HG02938 (cell line): ENCODE results near the gene DHX29.
A peak's percentile ranks its signal among the peaks of the same experiment; 100 is the strongest.

Source experiments
- ATAC-seq: cut with Tn5 transposase; IDR thresholded peaks from one replicate; pipeline ENCODE4 v1.9.1; 2021; ENCODE audit warnings: mild to moderate bottlenecking, moderate library complexity; ENCODE audit not compliant: unreplicated experiment

DHX29 gene

DNA sequence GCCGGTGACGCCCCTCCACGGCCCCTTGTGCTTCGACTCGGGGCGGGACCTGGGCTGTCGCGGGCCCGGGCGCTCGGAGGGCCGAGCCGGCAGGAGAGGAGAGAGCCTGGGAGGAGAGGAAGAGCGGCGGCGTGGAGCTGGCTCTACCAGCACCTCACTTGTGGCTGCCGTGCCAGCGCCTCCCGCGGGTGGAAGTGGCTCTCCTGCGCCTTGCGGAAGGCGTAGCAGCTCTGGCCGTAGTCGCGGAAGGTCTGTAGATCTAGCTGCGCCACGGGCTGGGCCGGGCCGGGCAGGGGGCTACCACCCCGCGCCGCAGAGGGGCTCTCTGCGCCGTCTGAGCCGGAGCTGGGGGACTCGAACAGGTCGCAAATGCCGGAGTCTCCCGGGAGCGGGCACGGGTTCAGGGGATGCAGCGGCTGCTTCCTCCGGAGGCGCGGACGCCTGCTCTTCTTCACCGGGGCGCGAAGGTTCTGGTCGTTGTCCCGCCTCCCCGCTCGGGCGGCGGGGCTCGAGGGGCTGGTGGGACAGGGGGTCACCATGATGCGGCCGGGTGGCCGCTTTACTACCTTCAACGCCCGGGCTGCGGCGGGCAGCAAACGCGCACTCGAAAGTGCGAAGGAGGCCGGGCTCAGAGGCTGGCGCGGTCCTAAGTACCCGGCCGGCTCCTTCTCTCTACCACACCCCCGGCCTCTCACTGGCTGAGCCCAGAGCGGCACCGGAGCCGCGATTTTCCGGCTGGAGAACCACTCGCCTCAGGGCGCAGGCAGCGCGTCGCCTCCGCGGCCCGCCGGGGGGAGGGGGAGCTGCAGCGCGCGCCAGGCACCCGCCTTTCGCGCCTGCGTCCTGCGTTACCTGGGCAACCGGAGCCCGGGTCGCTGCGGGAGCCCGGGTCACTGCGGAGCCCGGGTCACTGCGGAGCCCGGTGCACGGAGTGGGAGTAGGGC lies 74.2 kb downstream of the DHX29 start, which contains the start of gene CCNO:
Gene CCNO (minus strand): TSS at position 624 of the 944 bp plus-strand sequence. CDS start 85 bp downstream, at position 539.
- peak; percentile 47 for ATAC-seq

DNA sequence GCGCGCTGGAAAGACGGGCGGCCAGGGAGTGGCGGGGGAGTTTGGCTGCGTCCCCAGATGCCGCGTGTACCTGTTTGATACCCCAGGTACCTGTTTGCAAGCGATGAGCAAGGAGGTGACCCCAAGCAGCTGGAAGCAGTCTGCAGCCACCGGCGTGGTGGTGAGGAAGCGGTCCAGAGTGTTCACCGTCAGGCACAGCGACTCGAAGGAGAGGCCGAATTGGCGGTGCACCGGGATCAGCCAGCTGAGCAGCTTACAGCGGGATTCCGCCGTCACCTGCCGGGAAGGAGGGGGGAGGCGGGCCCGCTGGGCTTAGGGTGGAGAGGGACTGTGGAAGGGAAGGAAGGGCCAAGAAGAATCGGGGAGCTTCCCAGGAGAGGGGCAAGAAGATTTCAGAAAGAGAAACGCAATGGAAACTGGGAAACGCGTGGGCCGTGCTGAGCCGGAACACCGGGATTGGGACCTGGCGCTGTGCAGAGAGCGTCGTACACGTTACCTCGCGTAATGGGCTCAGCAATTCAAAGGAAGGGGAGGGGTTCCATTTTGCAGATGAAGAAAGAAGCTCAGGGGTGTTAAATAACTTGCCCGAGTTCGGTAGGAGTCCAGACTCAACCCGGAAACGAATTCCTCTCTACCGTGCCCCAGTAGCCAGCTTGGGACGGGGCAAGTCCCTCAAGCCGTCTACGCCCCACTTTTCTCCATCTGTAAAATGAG lies 75.1 kb downstream of the DHX29 start:
- ATAC-seq = no peak

DNA sequence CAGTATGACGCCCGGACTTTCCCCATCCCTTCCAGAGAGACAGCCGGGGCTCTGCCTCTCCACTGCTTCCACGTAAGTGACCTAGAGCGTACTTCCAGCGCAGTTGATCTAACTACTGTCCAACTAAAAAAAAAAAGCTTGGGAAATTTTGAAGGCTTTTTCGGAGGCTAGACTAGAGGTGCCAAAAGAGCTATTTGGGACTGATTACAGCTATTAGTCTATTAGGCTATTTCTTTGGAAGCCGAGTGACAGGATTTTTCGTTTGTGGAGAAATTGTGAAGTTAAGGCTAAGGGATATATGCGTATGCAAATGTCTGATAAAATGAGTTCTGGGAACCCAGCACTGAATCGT lies 75.6 kb downstream of the DHX29 start:
- no peak for ATAC-seq

DNA sequence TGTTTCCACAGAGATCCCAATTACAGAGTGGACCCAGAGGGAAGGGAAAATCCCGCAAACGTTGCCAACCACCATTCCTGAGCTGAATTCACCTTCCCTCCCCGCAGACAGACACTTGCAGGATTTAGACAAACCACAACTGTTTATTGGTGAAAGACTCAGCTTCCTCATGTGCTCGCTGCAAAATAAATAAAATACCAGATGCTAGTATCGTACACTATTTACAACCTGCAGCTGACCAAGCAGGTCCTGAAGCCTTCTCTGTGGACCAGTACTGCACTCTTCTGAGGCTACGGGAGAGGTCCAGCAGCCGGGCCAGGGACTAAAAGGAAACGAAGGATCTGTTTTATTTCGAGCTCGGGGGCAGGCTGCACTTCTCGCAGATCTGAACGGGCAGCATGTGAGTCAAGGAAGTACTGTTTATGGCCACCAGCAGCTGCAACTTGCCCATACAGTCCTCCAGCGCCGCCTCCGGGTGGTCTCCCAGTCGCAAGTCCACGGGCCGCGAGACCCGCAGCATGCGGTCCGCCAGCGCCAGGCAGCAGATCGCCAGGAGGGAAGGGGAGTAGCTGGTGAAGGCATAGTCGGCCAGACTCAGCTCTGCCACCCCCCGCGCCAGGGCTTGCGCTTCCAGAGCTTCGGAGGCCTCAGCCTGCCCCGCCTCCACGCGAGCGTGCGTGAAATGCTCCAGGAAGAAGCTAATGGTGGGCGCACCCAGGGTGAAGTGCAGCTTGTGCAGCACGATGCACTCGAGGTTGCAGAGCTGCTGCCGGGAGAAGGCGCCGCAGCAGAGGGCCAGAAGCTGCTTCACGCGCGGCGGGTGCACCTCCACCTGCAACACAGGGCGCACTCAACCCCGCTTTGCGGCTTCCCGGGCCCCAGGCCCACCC lies 76.2 kb downstream of the DHX29 start:
- ATAC-seq = no peak

DNA sequence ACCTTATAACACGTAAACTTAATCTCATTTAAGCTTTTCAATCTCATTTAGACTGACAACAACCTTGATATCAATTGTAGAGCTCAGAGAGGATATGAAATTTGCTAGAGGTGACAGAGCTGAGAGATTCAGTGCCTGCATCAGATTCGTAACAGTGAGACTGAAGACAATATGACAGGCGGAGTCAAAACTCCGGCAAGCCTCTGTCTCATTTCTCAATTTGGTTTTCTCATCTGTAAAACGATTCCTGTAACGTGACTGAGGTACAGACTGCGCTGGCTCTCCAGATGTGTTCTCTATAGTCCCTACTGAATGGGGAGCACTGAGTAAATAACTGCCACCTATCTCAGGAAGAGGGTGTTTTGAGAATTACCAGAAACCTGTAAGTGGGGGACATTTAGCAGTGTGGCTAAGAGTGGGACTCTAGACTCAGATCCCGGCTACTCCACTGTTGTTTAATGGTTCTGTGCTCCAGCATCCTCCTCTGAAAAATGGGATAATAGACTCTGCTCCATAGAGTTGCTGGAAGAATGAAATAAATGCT lies 77.3 kb downstream of the DHX29 start:
- no peak for ATAC-seq

DNA sequence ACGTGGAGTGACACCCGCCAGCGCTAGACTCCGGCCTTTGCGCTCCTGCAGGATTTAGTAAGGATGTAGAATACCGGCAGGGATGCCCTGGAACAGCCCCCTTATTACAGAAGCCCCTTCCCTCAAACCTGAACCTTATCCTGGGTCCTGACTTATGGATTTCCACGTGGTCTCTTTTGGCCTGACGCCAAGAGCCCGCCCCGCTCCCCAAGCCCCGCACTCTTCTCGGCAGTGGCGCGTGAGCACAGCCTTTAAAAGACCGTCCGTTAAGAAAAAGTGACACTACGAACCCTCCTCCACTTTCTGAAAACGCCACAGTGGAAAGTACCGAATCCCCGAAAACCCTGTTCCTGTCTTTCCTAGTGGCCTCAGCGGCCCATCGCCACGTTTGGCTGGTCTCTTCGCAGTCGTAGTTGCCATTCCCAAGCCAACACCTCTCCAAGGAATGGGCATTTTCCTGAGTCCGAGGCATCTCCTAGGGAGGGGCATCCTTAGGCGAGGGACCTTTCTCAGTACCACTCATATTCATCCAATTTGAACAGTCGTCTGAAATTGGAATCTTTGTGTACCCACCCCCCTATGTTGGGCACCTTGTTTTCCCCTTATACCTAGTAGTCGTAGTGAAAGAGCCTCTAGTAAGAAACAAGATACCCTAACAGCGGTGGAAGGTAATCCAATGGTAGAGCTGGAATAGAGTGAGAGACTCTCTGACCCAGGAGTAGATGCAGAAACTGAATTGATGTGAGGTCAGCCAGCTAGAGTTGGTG lies 79.6 kb downstream of the DHX29 start:
- ATAC-seq = no peak

DNA sequence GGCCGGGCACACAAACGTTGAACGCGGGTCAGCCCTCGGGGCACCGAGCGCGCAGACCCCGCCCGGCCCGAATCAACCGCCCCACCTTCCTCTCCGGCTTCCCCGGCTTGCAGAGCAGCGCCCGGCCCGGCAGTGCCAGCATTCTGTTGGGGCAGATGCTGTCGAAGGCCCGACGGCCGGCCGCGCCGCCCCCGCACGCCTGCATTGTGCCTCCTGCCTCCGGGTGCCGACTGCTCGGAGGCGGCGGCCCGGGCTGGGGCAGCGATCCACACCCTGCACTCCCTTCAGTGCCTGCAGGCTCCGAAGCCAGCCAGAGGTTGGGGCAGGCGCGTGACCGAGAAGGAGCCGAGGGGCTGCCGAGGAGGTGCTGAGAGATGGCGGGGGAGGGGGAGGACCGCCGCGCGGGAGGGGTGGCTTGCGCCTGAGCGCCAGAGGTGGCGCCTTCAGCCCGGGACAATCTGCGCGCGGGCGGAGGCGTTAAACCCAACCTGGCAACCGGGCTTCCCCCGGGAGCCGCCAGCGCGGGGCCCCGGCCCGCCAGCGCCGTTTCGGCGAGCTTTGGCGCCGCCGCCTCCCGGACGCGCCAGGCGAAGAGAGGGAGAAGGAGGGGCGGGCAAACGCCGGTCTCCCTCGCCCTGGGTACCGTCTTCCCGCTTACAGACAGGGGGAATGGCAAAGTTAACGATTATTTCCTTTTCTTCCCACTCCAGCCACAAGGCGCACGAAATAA lies 80.4 kb downstream of the DHX29 start, which contains the start of gene MCIDAS:
Gene MCIDAS (minus strand): TSS at position 382 of the 730 bp plus-strand sequence. CDS start 177 bp downstream, at position 205.
- peak; percentile 22 for ATAC-seq

DNA sequence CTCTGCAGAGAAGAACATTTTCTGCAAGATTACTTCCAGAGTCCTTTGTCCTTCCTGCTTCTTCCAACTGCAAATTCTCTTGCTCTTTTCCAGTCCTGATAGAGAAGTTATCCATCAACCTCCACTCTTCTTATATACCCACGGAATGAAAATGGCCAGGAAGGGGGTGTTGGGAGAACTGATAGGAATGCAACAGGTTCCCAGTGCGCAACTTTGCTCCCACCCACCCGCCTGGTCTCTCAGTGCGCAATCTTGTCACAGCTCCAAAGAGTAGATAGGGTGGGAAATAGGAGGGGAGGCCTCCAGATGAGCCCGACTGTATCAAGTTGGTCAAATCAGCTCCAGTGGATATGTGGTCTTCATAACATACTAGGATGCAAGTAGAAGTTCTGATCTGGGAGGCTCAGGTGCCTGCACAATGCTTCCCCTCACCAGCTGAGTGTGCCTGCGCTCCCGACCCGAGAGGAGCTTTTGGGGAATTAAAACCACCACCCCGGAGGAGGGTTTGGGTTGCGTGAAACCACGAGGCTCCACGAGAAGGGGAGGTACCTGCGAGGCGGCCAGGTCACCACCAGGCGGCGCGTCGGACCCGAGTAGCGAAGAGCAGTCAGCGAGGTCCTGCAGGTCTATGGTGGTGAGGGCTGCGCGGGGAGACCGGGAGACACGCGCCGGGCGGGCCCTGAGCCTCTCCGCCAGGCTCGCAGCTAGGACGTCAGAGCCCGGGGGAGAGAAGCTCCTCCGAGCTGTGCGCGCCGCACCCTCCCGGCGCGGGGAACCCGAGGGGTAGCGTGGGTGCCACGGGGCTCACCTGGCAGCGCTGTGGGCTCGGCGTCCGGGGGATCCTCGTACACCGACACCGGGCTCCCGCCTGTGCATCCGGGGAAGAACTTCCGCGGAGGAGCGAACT lies 81.2 kb downstream of the DHX29 start:
- peak; percentile 44 for ATAC-seq

DNA sequence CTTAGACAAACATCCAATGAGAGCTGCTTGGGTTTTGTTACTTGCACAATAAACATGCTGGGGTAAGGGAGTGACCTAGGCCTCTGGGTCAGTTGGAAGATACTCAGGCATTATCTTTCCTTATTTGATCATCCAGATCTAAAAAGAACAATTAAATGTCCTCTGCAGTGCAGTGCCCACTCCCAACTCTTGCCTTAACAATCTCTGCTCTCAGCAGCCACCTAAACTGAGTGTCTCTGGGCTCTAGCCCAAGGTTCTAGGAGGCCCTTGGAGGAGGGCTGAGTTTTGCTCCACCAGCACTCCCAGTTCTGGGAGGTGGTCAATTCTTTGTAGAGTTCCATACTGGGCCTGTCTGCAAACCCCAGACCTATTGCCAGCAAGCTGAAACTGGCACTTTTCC lies 82.1 kb downstream of the DHX29 start:
- ATAC-seq = no peak

DNA sequence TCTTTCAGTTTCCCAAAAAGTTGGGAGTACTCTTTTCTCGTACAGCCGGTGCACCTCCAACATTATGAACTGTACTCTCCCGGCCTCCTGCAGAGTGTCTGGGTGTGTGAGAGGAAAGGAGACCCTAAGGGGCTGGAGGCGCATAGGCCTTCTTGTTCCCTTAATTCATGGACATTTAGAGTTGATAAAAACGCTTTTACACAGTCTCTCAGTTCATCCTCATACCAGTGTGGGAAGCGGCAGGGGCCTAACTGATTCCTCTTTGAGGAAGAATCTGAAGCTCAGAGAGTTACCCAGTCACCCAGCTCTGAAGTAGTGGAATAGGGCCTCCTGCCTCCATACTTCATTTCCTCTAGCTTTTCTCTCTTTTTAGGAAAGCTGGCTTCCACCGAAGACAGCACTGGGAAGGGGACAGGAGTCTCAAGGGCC lies 83.7 kb downstream of the DHX29 start:
- ATAC-seq = no peak

DNA sequence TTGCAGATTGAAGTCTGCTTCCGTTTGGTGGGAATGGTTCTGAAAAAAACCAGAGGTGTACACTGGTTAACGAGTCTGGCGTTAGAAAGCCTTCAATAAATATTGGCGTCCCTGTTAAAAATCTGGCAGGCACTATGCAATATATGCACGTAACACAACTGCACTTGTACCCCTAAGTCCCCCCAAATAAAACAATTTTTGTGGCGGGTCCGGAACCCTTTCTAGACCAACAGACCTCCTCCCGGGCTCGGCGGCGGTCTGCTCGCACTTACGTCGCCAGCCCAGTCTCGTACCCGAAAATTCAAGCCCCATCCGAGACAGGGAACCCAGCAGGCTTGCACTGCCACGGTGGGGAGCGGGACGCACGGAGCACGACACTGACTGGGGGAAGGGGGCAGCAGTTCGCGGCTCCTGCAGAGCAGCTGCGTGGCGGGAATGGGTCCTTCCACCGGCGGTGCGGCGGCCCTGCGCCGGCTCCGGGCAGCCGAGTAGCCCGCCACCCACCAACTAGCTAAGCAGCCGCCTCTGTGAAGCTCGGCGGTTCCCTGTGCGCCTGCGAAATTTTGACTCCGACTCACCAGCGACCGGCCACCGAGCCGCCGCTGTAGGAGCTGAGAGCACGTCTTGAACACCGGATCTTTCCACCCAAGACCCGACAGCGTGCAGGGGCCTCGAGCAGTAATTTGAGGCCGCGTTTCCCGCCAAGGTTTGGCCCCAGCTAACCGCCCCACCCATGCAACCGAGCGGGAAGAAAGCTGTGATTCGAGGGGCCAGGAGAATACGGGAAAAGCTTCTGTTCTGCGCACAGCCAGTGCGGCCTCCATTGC lies 84.3 kb downstream of the DHX29 start:
- no peak for ATAC-seq

DNA sequence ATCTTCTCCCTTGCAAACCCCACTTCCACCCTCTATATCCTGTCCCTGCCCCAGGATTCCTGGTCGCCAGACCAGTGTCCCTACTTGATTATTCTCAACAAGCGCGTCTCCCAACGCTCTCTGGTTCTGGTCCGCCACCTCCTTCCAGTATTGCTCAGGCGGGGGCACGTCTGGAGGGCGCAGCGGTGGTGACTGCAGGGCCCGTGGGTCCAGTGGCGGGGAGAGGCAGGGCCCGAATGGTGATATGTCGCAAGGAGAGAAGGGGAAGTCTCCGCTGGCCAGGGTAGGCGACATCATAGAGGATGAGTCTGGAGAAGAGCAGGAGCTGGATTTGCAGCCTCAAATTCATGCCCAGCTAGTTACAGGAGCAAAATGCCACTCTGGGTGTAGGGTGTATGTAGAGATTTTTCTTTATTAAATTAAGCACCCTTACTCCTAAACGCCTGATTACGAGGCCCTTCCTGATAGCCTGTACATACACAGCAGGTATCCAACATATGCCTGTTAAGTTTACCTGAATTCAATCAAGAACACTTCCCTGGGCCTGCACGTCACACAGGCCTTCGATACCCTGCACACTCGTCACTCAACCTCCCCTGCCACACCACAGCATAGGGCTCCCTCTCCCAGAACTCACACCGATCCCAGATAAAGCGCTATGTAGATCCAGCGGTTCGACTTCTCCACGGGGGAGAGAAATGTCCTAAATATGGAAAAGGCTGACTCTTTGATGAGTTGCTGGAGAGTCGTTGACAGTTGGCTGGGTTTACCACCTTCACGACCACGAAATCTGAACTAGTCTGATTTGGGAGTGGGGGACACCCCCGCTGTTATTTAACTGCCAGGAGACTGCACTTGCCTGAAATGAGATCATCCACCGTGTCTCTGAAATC lies 85.2 kb downstream of the DHX29 start:
- no peak for ATAC-seq

DNA sequence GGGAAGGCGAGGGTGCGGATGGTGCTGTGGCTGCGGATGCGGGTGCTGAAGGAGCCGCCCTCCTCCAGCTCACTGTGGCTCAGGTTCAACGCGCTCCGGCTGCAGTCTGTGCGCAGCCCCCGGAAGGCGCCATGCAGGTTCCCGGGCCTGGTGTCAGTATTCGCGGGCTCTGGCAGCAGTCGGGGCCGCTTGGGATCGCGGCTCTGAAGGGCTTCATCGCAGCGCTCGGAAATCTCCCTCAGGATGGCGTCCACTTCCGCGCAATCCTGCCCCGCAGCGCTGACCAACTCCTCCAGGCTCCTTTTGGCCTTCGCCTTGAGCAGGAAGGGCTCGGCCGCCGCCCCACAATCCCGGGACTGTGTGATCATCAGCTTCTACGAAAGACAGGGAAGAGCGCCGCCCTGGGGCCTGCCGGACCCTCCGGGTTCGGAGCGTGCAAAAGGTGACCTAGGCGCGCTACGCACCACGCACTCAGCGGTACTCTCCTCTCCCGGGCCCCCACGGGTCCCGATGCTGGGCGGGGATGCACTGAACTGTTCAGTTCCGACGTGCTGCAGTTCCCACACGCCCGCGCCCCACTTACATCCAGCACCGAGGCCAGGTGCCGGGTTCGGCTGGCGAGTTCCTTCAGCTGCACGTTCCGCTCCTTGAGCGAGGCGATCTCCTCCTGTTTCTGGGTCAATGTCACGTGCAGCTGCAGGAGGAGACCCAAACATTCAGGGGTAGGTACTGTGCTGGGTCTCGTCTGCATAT lies 86.9 kb downstream of the DHX29 start:
- no peak for ATAC-seq

DNA sequence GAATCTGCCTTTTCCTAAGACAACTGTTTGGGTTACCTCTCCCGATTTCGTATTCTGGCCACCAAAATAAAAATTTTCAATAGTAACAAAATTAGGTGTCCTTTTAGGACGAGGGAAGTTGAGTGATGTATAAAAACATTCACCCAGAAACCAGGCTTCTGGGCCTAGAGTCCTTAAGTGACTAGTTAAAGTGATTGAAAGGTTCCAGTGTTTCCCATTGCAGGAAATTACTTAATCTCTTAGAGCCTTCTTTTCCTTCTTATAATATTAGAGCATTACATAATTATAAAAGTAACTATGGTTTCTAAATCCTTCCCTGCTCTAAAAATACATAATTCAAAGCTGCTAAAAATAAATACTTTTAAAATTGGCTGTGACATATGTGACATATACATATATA lies 87.7 kb downstream of the DHX29 start:
- no peak for ATAC-seq

DNA sequence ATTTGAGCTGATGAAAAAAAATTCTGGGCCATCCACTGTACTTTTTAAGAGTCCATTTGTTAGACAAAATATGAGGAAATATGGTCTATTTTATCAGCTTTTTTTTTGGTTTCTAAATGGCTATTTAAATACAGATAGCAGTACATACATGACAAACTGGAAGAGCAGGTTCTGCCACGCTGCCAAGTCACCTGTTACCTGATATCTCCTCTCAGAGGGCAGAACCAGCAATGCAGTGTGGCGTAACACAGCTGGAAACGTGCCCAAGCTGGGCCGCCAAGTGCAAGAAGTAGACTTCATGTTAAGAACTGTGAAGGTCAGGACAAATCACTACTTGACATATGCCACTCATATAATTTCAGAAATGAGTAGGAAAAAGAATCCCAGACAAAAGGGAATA lies 88.5 kb downstream of the DHX29 start:
- ATAC-seq = no peak
